Measurements from ENCODE around the gene DCXR. TPM values are rescaled to one million over a fixed set of nuclear protein-coding genes. Genes with fewer than 3 reads are reported as not detected.

DCXR gene
- total and polyA plus RNA-seq, 2 of the 13 experiments (the other 11 are each of a cell fraction or from before 2014, with no cell fraction given): 287 to 311 TPM

DNA sequence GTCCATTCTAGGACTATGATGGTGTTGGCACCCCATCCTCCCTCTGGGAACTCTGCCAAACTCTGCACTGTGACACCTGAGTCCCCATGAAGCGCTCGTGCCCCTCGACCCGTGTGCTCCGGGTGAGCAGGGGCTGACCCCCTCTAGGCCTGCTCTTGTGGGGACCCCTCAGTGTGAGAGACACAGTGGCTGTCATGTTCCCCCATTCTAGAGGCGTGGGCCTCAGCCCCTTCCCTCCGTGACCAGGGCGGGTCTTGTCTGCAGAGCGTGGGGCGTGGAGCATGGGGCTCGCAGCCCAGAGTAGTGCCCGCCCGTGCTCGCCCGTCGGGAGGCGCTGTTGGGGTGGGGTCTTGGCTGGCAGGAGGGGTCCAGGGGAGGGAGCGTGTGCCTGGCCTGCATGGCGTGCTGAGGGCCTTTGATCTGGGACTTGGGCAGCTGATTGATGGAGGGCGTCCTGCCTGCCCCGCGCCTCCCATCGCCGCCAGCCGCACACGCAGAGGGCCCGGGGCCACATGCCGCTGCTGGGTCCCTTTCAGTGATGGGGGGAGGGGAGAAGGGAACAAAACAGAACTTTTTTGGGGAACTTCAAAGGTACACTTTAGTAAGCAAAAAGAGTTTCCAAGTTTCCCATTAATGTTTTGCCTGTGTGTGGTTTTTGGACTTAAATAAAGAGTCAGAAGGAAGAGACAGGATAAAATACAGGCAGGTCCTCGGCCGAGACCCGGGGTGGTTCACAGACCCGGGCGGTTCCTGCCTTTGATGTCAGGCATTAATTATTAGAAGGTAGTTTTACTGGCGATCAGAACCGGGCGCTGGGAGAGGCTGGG, 37.3 kb downstream of the DCXR start (continued):
- TF ChIP-seq, protein P1, sequence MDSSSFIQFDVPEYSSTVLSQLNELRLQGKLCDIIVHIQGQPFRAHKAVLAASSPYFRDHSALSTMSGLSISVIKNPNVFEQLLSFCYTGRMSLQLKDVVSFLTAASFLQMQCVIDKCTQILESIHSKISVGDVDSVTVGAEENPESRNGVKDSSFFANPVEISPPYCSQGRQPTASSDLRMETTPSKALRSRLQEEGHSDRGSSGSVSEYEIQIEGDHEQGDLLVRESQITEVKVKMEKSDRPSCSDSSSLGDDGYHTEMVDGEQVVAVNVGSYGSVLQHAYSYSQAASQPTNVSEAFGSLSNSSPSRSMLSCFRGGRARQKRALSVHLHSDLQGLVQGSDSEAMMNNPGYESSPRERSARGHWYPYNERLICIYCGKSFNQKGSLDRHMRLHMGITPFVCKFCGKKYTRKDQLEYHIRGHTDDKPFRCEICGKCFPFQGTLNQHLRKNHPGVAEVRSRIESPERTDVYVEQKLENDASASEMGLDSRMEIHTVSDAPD (CRISPR knock-in tag; IDR thresholded peaks at IDR 0.05): 0 out of 2 replicates have a peak, but pooled peaks have one; percentile 25
- 0 out of 2 replicates have a peak, but pooled peaks have one; percentile 16 for TF ChIP-seq ZNF235 (CRISPR knock-in tag; IDR thresholded peaks at IDR 0.05; ENCODE audit: borderline replicate concordance)
- 0 out of 2 replicates have a peak, but pooled peaks have one; percentile 37 for TF ChIP-seq MZF1 (CRISPR knock-in tag; IDR thresholded peaks at IDR 0.05; ENCODE audit: borderline replicate concordance)
- TF ChIP-seq AGO1 (IDR thresholded peaks at IDR 0.05; ENCODE audit: low read depth, low read length, poor library complexity, severe bottlenecking): peak; percentile 43
- TF ChIP-seq, protein P2, sequence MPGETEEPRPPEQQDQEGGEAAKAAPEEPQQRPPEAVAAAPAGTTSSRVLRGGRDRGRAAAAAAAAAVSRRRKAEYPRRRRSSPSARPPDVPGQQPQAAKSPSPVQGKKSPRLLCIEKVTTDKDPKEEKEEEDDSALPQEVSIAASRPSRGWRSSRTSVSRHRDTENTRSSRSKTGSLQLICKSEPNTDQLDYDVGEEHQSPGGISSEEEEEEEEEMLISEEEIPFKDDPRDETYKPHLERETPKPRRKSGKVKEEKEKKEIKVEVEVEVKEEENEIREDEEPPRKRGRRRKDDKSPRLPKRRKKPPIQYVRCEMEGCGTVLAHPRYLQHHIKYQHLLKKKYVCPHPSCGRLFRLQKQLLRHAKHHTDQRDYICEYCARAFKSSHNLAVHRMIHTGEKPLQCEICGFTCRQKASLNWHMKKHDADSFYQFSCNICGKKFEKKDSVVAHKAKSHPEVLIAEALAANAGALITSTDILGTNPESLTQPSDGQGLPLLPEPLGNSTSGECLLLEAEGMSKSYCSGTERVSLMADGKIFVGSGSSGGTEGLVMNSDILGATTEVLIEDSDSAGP (CRISPR knock-in tag; IDR thresholded peaks at IDR 0.05; ENCODE audit: borderline replicate concordance): peak; percentile 72; the same call in 1 of the 2 replicates
- TF ChIP-seq, protein P3, sequence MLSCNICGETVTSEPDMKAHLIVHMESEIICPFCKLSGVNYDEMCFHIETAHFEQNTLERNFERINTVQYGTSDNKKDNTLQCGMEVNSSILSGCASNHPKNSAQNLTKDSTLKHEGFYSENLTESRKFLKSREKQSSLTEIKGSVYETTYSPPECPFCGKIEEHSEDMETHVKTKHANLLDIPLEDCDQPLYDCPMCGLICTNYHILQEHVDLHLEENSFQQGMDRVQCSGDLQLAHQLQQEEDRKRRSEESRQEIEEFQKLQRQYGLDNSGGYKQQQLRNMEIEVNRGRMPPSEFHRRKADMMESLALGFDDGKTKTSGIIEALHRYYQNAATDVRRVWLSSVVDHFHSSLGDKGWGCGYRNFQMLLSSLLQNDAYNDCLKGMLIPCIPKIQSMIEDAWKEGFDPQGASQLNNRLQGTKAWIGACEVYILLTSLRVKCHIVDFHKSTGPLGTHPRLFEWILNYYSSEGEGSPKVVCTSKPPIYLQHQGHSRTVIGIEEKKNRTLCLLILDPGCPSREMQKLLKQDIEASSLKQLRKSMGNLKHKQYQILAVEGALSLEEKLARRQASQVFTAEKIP (CRISPR knock-in tag; IDR thresholded peaks at IDR 0.05; ENCODE audit: borderline replicate concordance): no peak
- TF ChIP-seq RFXANK (CRISPR knock-in tag; IDR thresholded peaks at IDR 0.05): 0 out of 2 replicates have a peak, but pooled peaks have one; percentile 39
- TF ChIP-seq TSC22D2 (CRISPR knock-in tag; IDR thresholded peaks at IDR 0.05; ENCODE audit: borderline replicate concordance): peak; percentile 47; the same call in 1 of the 2 replicates
- peak; percentile 86; the same call in 1 of the 2 replicates for TF ChIP-seq ZNF619 (CRISPR knock-in tag; IDR thresholded peaks at IDR 0.05)
- TF ChIP-seq RARA (CRISPR knock-in tag; IDR thresholded peaks at IDR 0.05): peak; percentile 30
- TF ChIP-seq ZNF589 (CRISPR knock-in tag; conservative IDR thresholded peaks at IDR 0.05): peak; percentile 21; the same call in 1 of the 2 replicates
- no peak for TF ChIP-seq CREBL2 (CRISPR knock-in tag; IDR thresholded peaks at IDR 0.05; ENCODE audit: borderline replicate concordance)
- TF ChIP-seq ZNF180 (CRISPR knock-in tag; IDR thresholded peaks at IDR 0.05; ENCODE audit: borderline replicate concordance, low read depth): no peak
- no peak; the same call in 1 of the 2 replicates for TF ChIP-seq PHF21A (CRISPR knock-in tag; IDR thresholded peaks at IDR 0.05)
- TF ChIP-seq FOSL2 (CRISPR knock-in tag; IDR thresholded peaks at IDR 0.05): no peak; the same call in 1 of the 2 replicates
- 0 out of 2 replicates have a peak, but pooled peaks have one; percentile 41 for TF ChIP-seq TP53 (CRISPR knock-in tag; conservative IDR thresholded peaks at IDR 0.05)
- peak; percentile 83; the same call in 1 of the 2 replicates for TF ChIP-seq GTF3A (CRISPR knock-in tag; conservative IDR thresholded peaks at IDR 0.05)
- TF ChIP-seq HCFC1 (IDR thresholded peaks at IDR 0.05; ENCODE audit: low read depth, low read length): no peak
- TF ChIP-seq CENPX (CRISPR knock-in tag; IDR thresholded peaks at IDR 0.05): no peak
- TF ChIP-seq HNF4G (IDR thresholded peaks at IDR 0.05; ENCODE audit: borderline replicate concordance, low read depth, low read length): no peak; the same call in 1 of the 2 replicates
- peak; percentile 75 for TF ChIP-seq HNF4G (CRISPR knock-in tag; IDR thresholded peaks at IDR 0.05; ENCODE audit: borderline replicate concordance, low read depth)
- TF ChIP-seq PRMT3 (CRISPR knock-in tag; IDR thresholded peaks at IDR 0.05; ENCODE audit: borderline replicate concordance, low read depth): peak; percentile 54; the same call in 1 of the 2 replicates
- TF ChIP-seq, protein P4, sequence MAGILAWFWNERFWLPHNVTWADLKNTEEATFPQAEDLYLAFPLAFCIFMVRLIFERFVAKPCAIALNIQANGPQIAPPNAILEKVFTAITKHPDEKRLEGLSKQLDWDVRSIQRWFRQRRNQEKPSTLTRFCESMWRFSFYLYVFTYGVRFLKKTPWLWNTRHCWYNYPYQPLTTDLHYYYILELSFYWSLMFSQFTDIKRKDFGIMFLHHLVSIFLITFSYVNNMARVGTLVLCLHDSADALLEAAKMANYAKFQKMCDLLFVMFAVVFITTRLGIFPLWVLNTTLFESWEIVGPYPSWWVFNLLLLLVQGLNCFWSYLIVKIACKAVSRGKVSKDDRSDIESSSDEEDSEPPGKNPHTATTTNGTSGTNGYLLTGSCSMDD (CRISPR knock-in tag; IDR thresholded peaks at IDR 0.05): no peak
